B cell (primary cell): ENCODE measurements around the gene GATA6.

Experiments used
- EZH2 ChIP-seq: IDR thresholded peaks from 2 replicates; pipeline ENCODE4 v1.6.1; 2012; ENCODE audit warnings: borderline replicate concordance, low read depth, mild to moderate bottlenecking, moderate library complexity, low read length; ENCODE audit not compliant: insufficient read depth, poor library complexity, severe bottlenecking
- TF ChIP-seq, protein P1 (sequence below): fragments of 200-600 bp; IDR thresholded peaks from one replicate; pipeline ENCODE4 v1.8.0; 2022; ENCODE audit warnings: antibody characterized with exemption, mild to moderate bottlenecking

- TF ChIP-seq, protein P1, sequence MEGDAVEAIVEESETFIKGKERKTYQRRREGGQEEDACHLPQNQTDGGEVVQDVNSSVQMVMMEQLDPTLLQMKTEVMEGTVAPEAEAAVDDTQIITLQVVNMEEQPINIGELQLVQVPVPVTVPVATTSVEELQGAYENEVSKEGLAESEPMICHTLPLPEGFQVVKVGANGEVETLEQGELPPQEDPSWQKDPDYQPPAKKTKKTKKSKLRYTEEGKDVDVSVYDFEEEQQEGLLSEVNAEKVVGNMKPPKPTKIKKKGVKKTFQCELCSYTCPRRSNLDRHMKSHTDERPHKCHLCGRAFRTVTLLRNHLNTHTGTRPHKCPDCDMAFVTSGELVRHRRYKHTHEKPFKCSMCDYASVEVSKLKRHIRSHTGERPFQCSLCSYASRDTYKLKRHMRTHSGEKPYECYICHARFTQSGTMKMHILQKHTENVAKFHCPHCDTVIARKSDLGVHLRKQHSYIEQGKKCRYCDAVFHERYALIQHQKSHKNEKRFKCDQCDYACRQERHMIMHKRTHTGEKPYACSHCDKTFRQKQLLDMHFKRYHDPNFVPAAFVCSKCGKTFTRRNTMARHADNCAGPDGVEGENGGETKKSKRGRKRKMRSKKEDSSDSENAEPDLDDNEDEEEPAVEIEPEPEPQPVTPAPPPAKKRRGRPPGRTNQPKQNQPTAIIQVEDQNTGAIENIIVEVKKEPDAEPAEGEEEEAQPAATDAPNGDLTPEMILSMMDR = no peak
- no peak for TF ChIP-seq EZH2
These were observed 3.1 kb upstream of the GATA6 start for GRCh38 chr18:22166069-22166950.
